ENCODE measurements around the gene GALC. TPM values are rescaled to one million over a fixed set of nuclear protein-coding genes. Genes with fewer than 3 reads are reported as not detected.

GALC gene
- total RNA-seq, 2 donors from 2014 or later, result 19.7 to 42.5 TPM

DNA sequence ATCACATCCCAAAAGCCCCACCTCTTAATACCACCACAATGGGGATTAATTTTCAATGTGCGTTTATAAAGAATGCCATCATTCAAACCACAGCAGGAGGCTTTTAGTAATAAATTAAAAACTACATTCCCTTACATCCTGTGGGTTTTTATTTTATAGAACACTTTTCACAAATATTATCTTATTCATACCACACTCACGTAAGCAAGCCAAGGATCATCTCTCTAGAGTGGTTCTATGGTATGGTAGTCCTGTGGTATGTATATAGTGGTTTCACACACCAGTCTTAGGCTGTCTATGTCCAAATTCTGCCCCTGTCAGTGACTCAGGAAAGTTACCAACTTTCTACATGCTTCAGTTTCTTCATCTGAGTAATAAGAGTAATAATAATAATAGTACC lies 100.2 kb downstream of the GALC start:
- DNase-seq (no peak), ATAC-seq (no peak)
- no peaks in the 10 kb centered on the region for H3K4me1 ChIP-seq
- H3K4me3 ChIP-seq, result no peak overlapping the region
- intact Hi-C loops (cut with DNase I), result no loop called here
- WGBS, 2 donors, result 65 to 73% methylated on average over 2 of the region's 2 CpGs
- no peak overlapping the region for H3K27ac ChIP-seq
- peaks cover 0 to 3% of the 10 kb centered on the region in 2 donors for H3K27me3 ChIP-seq
- TF ChIP-seq, protein P1, sequence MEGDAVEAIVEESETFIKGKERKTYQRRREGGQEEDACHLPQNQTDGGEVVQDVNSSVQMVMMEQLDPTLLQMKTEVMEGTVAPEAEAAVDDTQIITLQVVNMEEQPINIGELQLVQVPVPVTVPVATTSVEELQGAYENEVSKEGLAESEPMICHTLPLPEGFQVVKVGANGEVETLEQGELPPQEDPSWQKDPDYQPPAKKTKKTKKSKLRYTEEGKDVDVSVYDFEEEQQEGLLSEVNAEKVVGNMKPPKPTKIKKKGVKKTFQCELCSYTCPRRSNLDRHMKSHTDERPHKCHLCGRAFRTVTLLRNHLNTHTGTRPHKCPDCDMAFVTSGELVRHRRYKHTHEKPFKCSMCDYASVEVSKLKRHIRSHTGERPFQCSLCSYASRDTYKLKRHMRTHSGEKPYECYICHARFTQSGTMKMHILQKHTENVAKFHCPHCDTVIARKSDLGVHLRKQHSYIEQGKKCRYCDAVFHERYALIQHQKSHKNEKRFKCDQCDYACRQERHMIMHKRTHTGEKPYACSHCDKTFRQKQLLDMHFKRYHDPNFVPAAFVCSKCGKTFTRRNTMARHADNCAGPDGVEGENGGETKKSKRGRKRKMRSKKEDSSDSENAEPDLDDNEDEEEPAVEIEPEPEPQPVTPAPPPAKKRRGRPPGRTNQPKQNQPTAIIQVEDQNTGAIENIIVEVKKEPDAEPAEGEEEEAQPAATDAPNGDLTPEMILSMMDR (IDR thresholded peaks at IDR 0.05), result no peak
- TF ChIP-seq POLR2A (IDR thresholded peaks at IDR 0.05), result no peak
- no peaks in the 10 kb centered on the region for H3K36me3 ChIP-seq (replicated peaks in 1 of 2; ENCODE audit: insufficient read depth in 1 of 2, low read depth in 2 of 2)
- no peaks in the 10 kb centered on the region for H3K9me3 ChIP-seq

DNA sequence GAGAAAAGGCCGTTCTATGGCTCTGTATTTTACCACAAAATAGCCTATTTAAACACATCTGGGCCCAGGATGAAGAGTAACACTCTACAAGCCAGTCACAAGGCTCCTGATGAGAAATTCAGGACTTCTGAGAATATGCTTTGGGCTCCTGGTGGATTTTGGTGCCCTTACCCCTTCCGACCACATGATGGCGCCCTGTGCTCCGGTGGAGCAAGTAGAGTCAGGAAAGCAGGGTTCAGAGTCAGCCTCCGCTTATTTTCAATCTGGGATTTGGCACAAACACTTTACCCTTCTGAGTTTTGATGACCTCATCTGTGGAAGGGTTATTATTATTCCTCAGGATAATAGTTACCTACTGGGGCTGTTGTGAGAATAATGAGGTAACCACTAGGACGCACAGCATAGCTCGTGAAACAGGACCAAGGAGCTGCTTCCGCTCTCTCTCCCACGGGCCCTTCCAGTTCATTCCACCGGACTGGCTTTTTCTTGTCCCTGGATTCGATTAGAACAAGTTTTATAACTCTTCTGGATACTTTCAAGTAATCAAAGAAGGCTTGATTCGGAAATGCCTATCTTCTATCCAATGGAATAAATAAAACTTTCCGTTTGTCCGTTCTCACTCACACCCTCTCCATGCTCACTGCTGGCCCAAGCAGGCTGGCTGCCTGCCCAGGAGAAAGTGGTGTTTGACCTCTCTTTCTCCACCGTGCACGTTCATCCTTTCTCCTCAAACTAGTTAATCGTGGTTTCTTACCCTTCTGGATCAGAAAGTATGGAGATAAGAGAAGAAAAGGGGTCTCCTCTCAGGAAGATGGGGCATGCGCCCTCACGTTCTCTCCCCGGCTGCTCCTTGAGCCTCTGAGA lies 104.6 kb downstream of the GALC start:
- Histone ChIP-seq H3K36me3 (replicated peaks in 1 of 2; ENCODE audit: insufficient read depth in 1 of 2, low read depth in 2 of 2) (no peaks in the 10 kb centered on the region), H3K4me3 (no peak overlapping the region), H3K9me3 (no peaks in the 10 kb centered on the region), H3K27ac (no peak overlapping the region), H3K4me1 (no peaks in the 10 kb centered on the region), H3K27me3 (no peaks in the 10 kb centered on the region)
- ATAC-seq, result no peak
- intact Hi-C loops (cut with DNase I), result no loop called here
- 56 to 58% methylated on average over 20 of the region's 20 CpGs for WGBS, 2 donors
- TF ChIP-seq POLR2A (IDR thresholded peaks at IDR 0.05), result no peak
- TF ChIP-seq, protein P1 (IDR thresholded peaks at IDR 0.05), result peak in 3 of 7 experiments; percentile 9 to 22 (median 16)
- peak in 2 of 4 donors; percentile 10 to 12 for DNase-seq

DNA sequence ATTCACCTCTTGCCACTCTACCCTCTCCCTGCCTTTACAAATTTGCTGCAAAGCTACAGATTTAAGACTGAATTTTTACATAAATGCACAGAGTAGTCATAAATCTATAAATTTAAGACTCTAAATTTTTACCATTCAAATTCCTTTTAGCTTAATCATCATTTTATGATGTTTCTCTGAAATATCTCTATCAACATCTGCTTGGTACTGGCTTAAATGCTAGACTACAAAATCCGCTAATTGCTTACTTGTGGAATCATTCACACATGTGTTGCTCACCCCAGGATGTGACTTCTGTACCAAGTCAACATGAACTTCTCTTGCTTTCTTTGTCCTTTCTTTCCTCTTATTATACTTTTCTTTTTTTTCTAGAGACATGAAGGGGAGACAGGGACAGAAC lies 109.2 kb downstream of the GALC start:
- H3K27ac ChIP-seq, result no peak overlapping the region
- H3K4me3 ChIP-seq, result no peak overlapping the region
- ATAC-seq (no peak), DNase-seq (no peak)
- intact Hi-C loops (cut with DNase I), result no loop called here
- 83 to 87% methylated on average over 1 of the region's 1 CpG for WGBS, 2 donors
- H3K4me1 ChIP-seq, result no peaks in the 10 kb centered on the region
- H3K9me3 ChIP-seq, result no peaks in the 10 kb centered on the region
- no peak for TF ChIP-seq POLR2A (IDR thresholded peaks at IDR 0.05)
- TF ChIP-seq, protein P1 (IDR thresholded peaks at IDR 0.05), result no peak
- H3K27me3 ChIP-seq, result no peaks in the 10 kb centered on the region
- H3K36me3 ChIP-seq (replicated peaks in 1 of 2; ENCODE audit: insufficient read depth in 1 of 2, low read depth in 2 of 2), result no peaks in the 10 kb centered on the region

Small RNA genes within 50 kb of the gene (small RNA-seq; reads per million reads assigned to genes)
- gene RNU6-835P, result not detected

Other genes with a start within 250 kb of the GALC start
- gene GPR65, start 12.0 kb upstream of the GALC start, total RNA-seq, result 1 to 10 TPM in 1 of 2 donors, not detected in 1; 1.3 TPM